ENCODE results near the gene RGL2.
A peak's percentile ranks its signal among the peaks of the same experiment; 100 is the strongest.
"Not testable (repeated sequence)": the region's sequence is repeated elsewhere in the genome, so short reads cannot be mapped to it uniquely, and the experiment has no call there.

RGL2 gene

GRCh38 chr6:33273924-33274902 is 24.5 kb downstream of the RGL2 start:
- ATAC-seq = no peak
- no peak for DNase-seq

- DNase-seq = no peak
- no peak for ATAC-seq
Measured at GRCh38 chr6:33273129-33273923, 25.4 kb downstream of the RGL2 start.

- peak; percentile 1 for ATAC-seq
- DNase-seq = no peak
Measured at GRCh38 chr6:33272275-33273128, 26.2 kb downstream of the RGL2 start.

GRCh38 chr6:33271468-33272274 is 27.1 kb downstream of the RGL2 start, which contains the start of the genes RPS18 and VPS52:
Gene RPS18 (plus strand): TSS chr6:33272075. CDS start chr6:33272120, 45 bp downstream.
Gene VPS52 (minus strand): TSS chr6:33271876. CDS start chr6:33271675, 201 bp downstream.
- DNase-seq (peak; percentile 87), ATAC-seq (peak; percentile 84)

- ATAC-seq = peak; percentile 7
- no peak for DNase-seq
Measured at GRCh38 chr6:33271117-33271467, 27.6 kb downstream of the RGL2 start.

GRCh38 chr6:33264015-33264414 is 34.7 kb downstream of the RGL2 start:
- ATAC-seq (peak; percentile 37), DNase-seq (no peak)

- ATAC-seq, DNase-seq: not testable (repeated sequence)
Measured at GRCh38 chr6:33262490-33262889, 36.3 kb downstream of the RGL2 start.

- ATAC-seq (no peak), DNase-seq (no peak)
Measured at GRCh38 chr6:33259032-33259431, 39.7 kb downstream of the RGL2 start.

GRCh38 chr6:33254591-33254990 is 44.2 kb downstream of the RGL2 start:
- ATAC-seq = no peak
- DNase-seq = no peak

- ATAC-seq (no peak), DNase-seq (no peak)
Measured at GRCh38 chr6:33252759-33253158, 46.0 kb downstream of the RGL2 start.

- ATAC-seq = no peak
- DNase-seq = no peak
Measured at GRCh38 chr6:33251395-33252012, 47.2 kb downstream of the RGL2 start.

GRCh38 chr6:33250731-33251130 is 48.0 kb downstream of the RGL2 start:
- ATAC-seq (no peak), DNase-seq (no peak)

- ATAC-seq (no peak), DNase-seq (no peak)
Measured at GRCh38 chr6:33249732-33250630, 48.8 kb downstream of the RGL2 start.

- DNase-seq = peak; percentile 96
- peak; percentile 96 for ATAC-seq
Measured at GRCh38 chr6:33248932-33249731, 49.6 kb downstream of the RGL2 start.

- ATAC-seq = peak; percentile 5
- no peak for DNase-seq
Measured at GRCh38 chr6:33248643-33248931, 50.2 kb downstream of the RGL2 start.

- peak; percentile 45 for ATAC-seq
Measured at GRCh38 chr6:33247977-33248642, 50.6 kb downstream of the RGL2 start.

GRCh38 chr6:33243476-33243875 is 55.3 kb downstream of the RGL2 start:
- DNase-seq (no peak), ATAC-seq (no peak)

More at GRCh38 chr6:33247977-33248642, 50.6 kb downstream of the RGL2 start:
- DNase-seq = peak; percentile 94

- DNase-seq (no peak), ATAC-seq (peak; percentile 79)
Measured at GRCh38 chr6:33241968-33242367, 56.8 kb downstream of the RGL2 start.

All from stimulated activated naive CD8-positive, alpha-beta T cell treated with anti-CD3 and anti-CD28 coated beads, Interleukin-15, Interleukin-2, amounts not matched to agents 100 U/mL and 50 U/mL, for 24 hours (primary cell).